Measurements from ENCODE around the gene ACAP3. TPM values are rescaled to one million over a fixed set of nuclear protein-coding genes. Genes with fewer than 3 reads are reported as not detected.
"Not testable (repeated sequence)": the region's sequence is repeated elsewhere in the genome, so short reads cannot be mapped to it uniquely, and the experiment has no call there.

The ACAP3 gene
- total and polyA plus RNA-seq, 8 donors = 30.8 to 73.6 (median 44.2) TPM

DNA sequence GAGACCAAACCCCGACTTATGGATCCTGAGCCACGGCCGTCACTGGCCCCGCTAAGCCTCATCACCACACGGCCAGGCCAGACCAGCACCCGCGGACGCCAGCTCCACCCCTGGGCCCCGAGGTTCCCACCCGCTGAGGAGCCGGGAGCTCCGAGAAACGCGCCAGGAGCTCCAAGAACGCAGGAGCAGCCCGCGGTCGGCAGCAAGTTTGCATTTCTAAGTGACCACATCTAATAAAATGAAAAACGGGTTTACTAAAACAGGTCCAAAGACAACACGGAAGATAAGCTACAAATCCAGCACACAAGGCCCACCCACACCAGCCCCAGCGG, 53.1 kb downstream of the ACAP3 start:
- H3K27me3 ChIP-seq = no peaks in the 10 kb centered on the region
- no peak overlapping the region for H3K4me3 ChIP-seq
- intact Hi-C loops (cut with DNase I) = no loop called here
- H3K36me3 ChIP-seq = peaks cover 0 to 66% of the 10 kb centered on the region in 2 donors
- H3K4me1 ChIP-seq = no peaks in the 10 kb centered on the region
- no peaks in the 10 kb centered on the region for H3K9me3 ChIP-seq
- TF ChIP-seq, protein P1, sequence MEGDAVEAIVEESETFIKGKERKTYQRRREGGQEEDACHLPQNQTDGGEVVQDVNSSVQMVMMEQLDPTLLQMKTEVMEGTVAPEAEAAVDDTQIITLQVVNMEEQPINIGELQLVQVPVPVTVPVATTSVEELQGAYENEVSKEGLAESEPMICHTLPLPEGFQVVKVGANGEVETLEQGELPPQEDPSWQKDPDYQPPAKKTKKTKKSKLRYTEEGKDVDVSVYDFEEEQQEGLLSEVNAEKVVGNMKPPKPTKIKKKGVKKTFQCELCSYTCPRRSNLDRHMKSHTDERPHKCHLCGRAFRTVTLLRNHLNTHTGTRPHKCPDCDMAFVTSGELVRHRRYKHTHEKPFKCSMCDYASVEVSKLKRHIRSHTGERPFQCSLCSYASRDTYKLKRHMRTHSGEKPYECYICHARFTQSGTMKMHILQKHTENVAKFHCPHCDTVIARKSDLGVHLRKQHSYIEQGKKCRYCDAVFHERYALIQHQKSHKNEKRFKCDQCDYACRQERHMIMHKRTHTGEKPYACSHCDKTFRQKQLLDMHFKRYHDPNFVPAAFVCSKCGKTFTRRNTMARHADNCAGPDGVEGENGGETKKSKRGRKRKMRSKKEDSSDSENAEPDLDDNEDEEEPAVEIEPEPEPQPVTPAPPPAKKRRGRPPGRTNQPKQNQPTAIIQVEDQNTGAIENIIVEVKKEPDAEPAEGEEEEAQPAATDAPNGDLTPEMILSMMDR (IDR thresholded peaks at IDR 0.05) = no peak
- H3K27ac ChIP-seq = no peak overlapping the region
- DNase-seq (no peak), ATAC-seq (no peak)

DNA sequence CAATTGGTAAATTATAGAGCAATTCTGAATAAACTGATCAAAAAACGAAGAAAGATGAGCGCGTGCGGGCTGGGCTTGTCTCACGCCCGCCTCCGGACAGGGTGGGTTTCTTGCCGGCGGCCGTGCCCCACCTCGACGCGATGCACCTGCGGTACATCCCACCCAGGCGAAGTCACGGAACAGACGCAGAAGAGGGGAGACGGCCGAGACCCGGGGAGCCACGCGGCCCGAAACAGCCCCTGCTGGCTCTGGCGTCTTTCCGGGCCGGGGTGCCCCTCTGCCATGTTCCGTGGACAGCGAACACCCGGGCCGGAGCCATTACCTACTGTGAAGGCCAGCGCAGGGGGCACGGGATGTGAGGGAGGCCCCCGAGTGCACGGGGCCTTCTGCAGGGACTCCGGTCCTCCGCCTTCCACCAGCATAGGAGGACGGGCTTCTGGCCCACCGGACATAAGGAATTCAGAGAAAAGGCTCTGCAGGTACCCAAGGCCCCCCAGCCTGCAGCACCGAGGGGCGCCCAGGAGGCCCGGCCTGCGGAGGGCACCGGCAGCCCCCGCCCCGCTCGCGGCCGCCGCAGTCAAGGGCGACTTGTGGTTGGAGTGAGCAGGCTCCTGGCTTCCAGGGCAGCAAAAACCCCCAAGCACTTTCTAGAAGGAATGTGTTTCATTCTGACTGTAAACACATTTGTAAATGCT, 53.6 kb downstream of the ACAP3 start:
- intact Hi-C loops (cut with DNase I) = no loop called here
- Histone ChIP-seq H3K36me3 (peaks cover 0 to 61% of the 10 kb centered on the region in 2 donors), H3K27ac (no peak overlapping the region), H3K9me3 (no peaks in the 10 kb centered on the region), H3K4me3 (no peak overlapping the region), H3K4me1 (no peaks in the 10 kb centered on the region), H3K27me3 (no peaks in the 10 kb centered on the region)
- TF ChIP-seq, protein P1 (IDR thresholded peaks at IDR 0.05) = no peak
- ATAC-seq = no peak
- DNase-seq = no peak

DNA sequence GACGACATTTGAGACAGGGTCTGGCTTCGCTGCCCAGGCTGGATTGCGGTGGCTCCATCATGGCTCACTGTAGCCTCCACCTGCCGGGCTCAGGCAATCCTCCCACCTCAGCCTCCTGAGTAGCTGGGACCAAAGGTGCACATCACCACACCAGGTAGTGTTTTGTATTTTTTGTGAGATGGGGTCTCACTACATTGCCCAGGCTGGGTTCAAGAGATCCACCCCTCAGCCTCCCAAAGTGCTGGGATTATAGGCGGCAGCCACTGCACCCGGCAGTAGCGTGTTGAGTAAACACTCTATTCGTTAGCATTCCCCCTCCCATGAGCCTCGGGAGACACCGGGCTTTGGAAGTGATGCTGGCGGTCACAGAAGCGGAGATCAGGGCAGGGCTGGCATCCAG, 54.4 kb downstream of the ACAP3 start:
- no peak overlapping the region for H3K27ac ChIP-seq
- no peaks in the 10 kb centered on the region for H3K9me3 ChIP-seq
- H3K4me3 ChIP-seq = no peak overlapping the region
- H3K4me1 ChIP-seq = no peaks in the 10 kb centered on the region
- TF ChIP-seq, protein P1 (IDR thresholded peaks at IDR 0.05) = no peak
- peaks cover 0 to 3% of the 10 kb centered on the region in 2 donors for H3K27me3 ChIP-seq
- peaks cover 0 to 55% of the 10 kb centered on the region in 2 donors for H3K36me3 ChIP-seq
- intact Hi-C loops (cut with DNase I) = no loop called here
- ATAC-seq (no peak), DNase-seq (no peak)

DNA sequence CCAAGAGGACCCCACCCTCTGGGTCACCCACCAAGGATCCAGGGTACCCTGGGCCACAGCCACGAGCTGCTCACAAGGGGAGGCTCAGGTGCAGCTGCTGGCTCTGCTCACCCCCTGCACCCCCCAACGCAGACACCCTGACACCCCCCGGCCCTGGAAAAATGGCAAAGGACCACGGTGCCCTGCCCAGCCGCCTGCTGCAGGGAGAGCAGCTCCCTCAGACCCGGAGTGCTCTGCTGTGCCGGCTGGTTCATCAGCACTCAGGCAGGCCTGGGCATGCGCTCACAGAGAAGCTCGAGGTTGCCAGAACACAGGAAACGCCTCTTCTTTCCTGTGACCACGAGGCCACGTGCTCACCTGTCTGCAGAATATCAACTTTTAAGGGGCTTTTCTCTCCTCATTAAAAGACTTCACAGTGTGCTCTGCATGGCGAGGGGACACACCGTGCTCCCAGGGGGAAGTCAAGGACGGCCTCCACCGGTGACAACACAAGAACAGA, 56.9 kb downstream of the ACAP3 start:
- intact Hi-C loops (cut with DNase I) = no loop called here
- DNase-seq (no peak), ATAC-seq (peak; percentile 32)
- Histone ChIP-seq H3K9me3 (no peaks in the 10 kb centered on the region), H3K27ac (no peak overlapping the region), H3K4me3 (no peak overlapping the region), H3K4me1 (peaks cover 0 to 11% of the 10 kb centered on the region in 2 donors), H3K27me3 (peaks cover 12 to 28% of the 10 kb centered on the region in 2 donors), H3K36me3 (peaks cover 0 to 42% of the 10 kb centered on the region in 2 donors)
- TF ChIP-seq, protein P1 (IDR thresholded peaks at IDR 0.05) = no peak

DNA sequence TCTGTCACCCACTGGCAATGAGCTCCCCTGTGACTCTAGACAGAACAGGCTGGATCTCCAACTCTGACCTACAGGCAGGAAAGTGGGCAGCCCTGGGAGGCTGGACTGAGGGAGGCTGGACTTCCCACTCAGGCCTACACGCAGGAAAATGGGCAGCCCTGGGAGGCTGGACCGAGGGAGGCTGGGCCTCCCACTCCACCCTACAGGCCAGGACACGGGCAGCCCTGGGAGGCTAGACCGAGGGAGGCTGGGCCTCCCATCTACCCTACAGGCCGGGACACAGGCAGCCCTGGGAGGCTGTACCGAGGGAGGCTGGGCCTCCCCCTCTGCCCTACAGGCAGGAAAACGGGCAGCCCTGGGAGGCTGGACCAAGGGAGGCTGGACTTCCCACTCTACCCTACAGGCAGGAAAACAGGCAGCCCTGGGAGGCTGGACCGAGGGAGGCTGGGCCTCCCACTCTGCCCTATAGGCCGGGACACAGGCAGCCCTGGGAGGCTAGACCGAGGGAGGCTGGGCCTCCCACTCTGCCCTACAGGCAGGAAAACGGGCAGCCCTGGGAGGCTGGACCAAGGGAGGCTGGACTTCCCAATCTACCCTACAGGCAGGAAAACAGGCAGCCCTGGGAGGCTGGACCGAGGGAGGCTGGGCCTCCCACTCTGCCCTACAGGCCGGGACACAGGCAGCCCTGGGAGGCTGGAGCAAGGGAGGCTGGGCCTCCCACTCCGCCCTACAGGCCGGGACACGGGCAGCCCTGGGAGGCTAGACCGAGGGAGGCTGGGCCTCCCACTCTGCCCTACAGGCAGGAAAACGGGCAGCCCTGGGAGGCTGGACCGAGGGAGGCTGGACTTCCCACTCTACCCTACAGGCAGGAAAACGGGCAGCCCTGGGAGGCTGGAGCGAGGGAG, 59.5 kb downstream of the ACAP3 start:
- peaks cover 0 to 11% of the 10 kb centered on the region in 2 donors for H3K4me1 ChIP-seq
- peaks cover 0 to 16% of the 10 kb centered on the region in 2 donors for H3K36me3 ChIP-seq
- not testable (repeated sequence) for ATAC-seq, H3K4me3 ChIP-seq, H3K9me3 ChIP-seq, DNase-seq, H3K27ac ChIP-seq
- intact Hi-C loops (cut with DNase I) = loop anchor here in 1 of 2 donors (10.0 kb wide), 1 partner anchor 123 kb away; no protein-coding TSS in a partner anchor
- H3K27me3 ChIP-seq = peaks cover 16 to 48% of the 10 kb centered on the region in 2 donors

Measured in left lung (tissue), 10 donors.